Neural cell (in vitro differentiated cells): Measurements from ENCODE around the gene TLE3. TPM values are rescaled to one million over a fixed set of nuclear protein-coding genes. Genes with fewer than 3 reads are reported as not detected.

Source experiments
- H2AFZ ChIP-seq: fragments of 200-600, 300-800 bp; sonication (generic), shearing (Covaris generic); 2 replicates; pipeline ENCODE4 v1.6.0; 2014; ENCODE audit warnings: low read depth, mild to moderate bottlenecking, antibody characterized with exemption, low read length, moderate library complexity
- H3F3A ChIP-seq: fragments of 200-600 bp; shearing (Covaris generic); 2 replicates; pipeline ENCODE4 v1.6.1; 2016; ENCODE audit warnings: mild to moderate bottlenecking, moderate library complexity, mixed read lengths, antibody characterized with exemption, low read length; ENCODE audit not compliant: insufficient read depth, poor library complexity, severe bottlenecking
- H3K27ac ChIP-seq: fragments of 200-600, 300-800 bp; sonication (generic), shearing (Covaris generic); 2 replicates; pipeline ENCODE4 v1.5.1; 2014; ENCODE audit warnings: mild to moderate bottlenecking, low read length, moderate library complexity
- H3K27me3 ChIP-seq: fragments of 300-800, 200-600 bp; sonication (generic), shearing (Covaris generic); 2 replicates; pipeline ENCODE4 v1.6.0; 2014; ENCODE audit warnings: mild to moderate bottlenecking, low read depth, low read length, moderate library complexity; ENCODE audit not compliant: insufficient read depth
- H3K36me3 ChIP-seq: fragments of 300-800, 200-600 bp; sonication (generic), shearing (Covaris generic); 2 replicates; pipeline ENCODE4 v1.5.1; 2014; ENCODE audit warnings: mild to moderate bottlenecking, antibody characterized with exemption, low read length, moderate library complexity; ENCODE audit not compliant: insufficient read depth
- H3K4me2 ChIP-seq: fragments of 300-800, 200-600 bp; sonication (generic), shearing (Covaris generic); 2 replicates; pipeline ENCODE4 v1.6.0; 2014; ENCODE audit warnings: mild to moderate bottlenecking, low read length
- H3K4me3 ChIP-seq: fragments of 300-800, 200-600 bp; sonication (generic), shearing (Covaris generic); 2 replicates; pipeline ENCODE4 v1.5.1; 2014; ENCODE audit warnings: mild to moderate bottlenecking, low read length, moderate library complexity
- H3K79me2 ChIP-seq: fragments of 200-600 bp; shearing (Covaris generic); replicated peaks from 2 replicates; pipeline ENCODE4 v1.6.0; 2014; ENCODE audit warnings: mild to moderate bottlenecking, low read length, moderate library complexity; ENCODE audit not compliant: insufficient read depth
- H3K9ac ChIP-seq: fragments of 300-800, 200-600 bp; sonication (generic), shearing (Covaris generic); 2 replicates; pipeline ENCODE4 v1.6.1; 2016; ENCODE audit warnings: mild to moderate bottlenecking, low read length, mixed read lengths
- H3K9me2 ChIP-seq: fragments of 200-600 bp; shearing (Covaris generic); 2 replicates; pipeline ENCODE4 v1.6.1; 2016; ENCODE audit warnings: mild to moderate bottlenecking, low read length, mixed read lengths; ENCODE audit not compliant: insufficient read depth
- H3K9me3 ChIP-seq: fragments of 200-600, 300-800 bp; sonication (generic), shearing (Covaris generic); 2 replicates; pipeline ENCODE4 v1.6.1; 2016; ENCODE audit warnings: mild to moderate bottlenecking, mixed run types, low read length, moderate library complexity, mixed read lengths
- H4K20me1 ChIP-seq: fragments of 200-600 bp; shearing (Covaris generic); 2 replicates; pipeline ENCODE4 v1.6.1; 2016; ENCODE audit warnings: mild to moderate bottlenecking, mixed run types; ENCODE audit not compliant: insufficient read depth
- EP300 ChIP-seq: fragments of 450-650 bp; conservative IDR thresholded peaks from 2 replicates; pipeline ENCODE4 v1.6.1; 2014; ENCODE audit warnings: antibody characterized with exemption, mild to moderate bottlenecking, moderate library complexity; ENCODE audit not compliant: poor library complexity, severe bottlenecking
- EZH2 ChIP-seq: fragments of 200-600, 300-800 bp; shearing (Covaris generic), sonication (generic); IDR thresholded peaks from 2 replicates; pipeline ENCODE4 v1.6.1; 2014; ENCODE audit warnings: antibody characterized with exemption, low read length, borderline replicate concordance, mild to moderate bottlenecking; ENCODE audit not compliant: insufficient read depth, poor library complexity, severe bottlenecking
- MXI1 ChIP-seq: fragments of 450-650 bp; conservative IDR thresholded peaks from 2 replicates; pipeline ENCODE4 v1.6.1; 2014; ENCODE audit warnings: antibody characterized with exemption, mild to moderate bottlenecking; ENCODE audit not compliant: poor library complexity, severe bottlenecking
- POLR2AphosphoS5 ChIP-seq: IDR thresholded peaks from 2 replicates; pipeline ENCODE4 v1.6.1; 2012
- RAD21 ChIP-seq: fragments of 450-650 bp; conservative IDR thresholded peaks from 2 replicates; pipeline ENCODE4 v1.6.1; 2014; ENCODE audit warnings: antibody characterized with exemption, mild to moderate bottlenecking, moderate library complexity
- REST ChIP-seq: IDR thresholded peaks from 2 replicates; pipeline ENCODE4 v1.6.1; 2012; ENCODE audit warnings: borderline replicate concordance
- SMC3 ChIP-seq: fragments of 450-650 bp; conservative IDR thresholded peaks from 2 replicates; pipeline ENCODE4 v1.6.1; 2014; ENCODE audit warnings: antibody characterized with exemption, mild to moderate bottlenecking, moderate library complexity; ENCODE audit not compliant: poor library complexity
- TAF1 ChIP-seq: IDR thresholded peaks from 2 replicates; pipeline ENCODE4 v1.6.1; 2012; ENCODE audit warnings: low read depth
- polyA plus RNA-seq: library from polyadenylated mRNA; depleted of rRNA; stranded (reverse); fragments of >200 nt; gene quantifications from 2 replicates; pipeline ENCODE4 v1.2.3, GENCODE V29; 2014
- TF ChIP-seq, protein P1 (sequence below): fragments of 450-650 bp; IDR thresholded peaks from 2 replicates; pipeline ENCODE4 v1.5.1; 2014; ENCODE audit warnings: antibody characterized with exemption, mild to moderate bottlenecking, moderate library complexity; ENCODE audit not compliant: poor library complexity, severe bottlenecking

Gene TLE3
- polyA plus RNA-seq, 1 donor from 2014 or later = 27.6 TPM

GRCh38 chr15:70101459-70102113 is 3.9 kb upstream of the TLE3 start:
- Histone ChIP-seq H2AFZ (no peak overlapping the region), H3K27ac (no peak overlapping the region), H3F3A (peaks cover 5% of the 10 kb centered on the region), H3K27me3 (peaks cover 50% of the 10 kb centered on the region), H3K9me3 (no peaks in the 10 kb centered on the region), H3K4me3 (no peak overlapping the region), H4K20me1 (no peaks in the 10 kb centered on the region), H3K9me2 (no peaks in the 10 kb centered on the region), H3K9ac (no peak overlapping the region), H3K36me3 (no peaks in the 10 kb centered on the region), H3K4me2 (no peak overlapping the region), H3K79me2 (peaks cover 9% of the 10 kb centered on the region)
- TF ChIP-seq REST (no peak), EZH2 (no peak), POLR2AphosphoS5 (no peak), EP300 (no peak), MXI1 (no peak), TAF1 (no peak), SMC3 (no peak)
- TF ChIP-seq, protein P1, sequence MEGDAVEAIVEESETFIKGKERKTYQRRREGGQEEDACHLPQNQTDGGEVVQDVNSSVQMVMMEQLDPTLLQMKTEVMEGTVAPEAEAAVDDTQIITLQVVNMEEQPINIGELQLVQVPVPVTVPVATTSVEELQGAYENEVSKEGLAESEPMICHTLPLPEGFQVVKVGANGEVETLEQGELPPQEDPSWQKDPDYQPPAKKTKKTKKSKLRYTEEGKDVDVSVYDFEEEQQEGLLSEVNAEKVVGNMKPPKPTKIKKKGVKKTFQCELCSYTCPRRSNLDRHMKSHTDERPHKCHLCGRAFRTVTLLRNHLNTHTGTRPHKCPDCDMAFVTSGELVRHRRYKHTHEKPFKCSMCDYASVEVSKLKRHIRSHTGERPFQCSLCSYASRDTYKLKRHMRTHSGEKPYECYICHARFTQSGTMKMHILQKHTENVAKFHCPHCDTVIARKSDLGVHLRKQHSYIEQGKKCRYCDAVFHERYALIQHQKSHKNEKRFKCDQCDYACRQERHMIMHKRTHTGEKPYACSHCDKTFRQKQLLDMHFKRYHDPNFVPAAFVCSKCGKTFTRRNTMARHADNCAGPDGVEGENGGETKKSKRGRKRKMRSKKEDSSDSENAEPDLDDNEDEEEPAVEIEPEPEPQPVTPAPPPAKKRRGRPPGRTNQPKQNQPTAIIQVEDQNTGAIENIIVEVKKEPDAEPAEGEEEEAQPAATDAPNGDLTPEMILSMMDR = no peak

DNA sequence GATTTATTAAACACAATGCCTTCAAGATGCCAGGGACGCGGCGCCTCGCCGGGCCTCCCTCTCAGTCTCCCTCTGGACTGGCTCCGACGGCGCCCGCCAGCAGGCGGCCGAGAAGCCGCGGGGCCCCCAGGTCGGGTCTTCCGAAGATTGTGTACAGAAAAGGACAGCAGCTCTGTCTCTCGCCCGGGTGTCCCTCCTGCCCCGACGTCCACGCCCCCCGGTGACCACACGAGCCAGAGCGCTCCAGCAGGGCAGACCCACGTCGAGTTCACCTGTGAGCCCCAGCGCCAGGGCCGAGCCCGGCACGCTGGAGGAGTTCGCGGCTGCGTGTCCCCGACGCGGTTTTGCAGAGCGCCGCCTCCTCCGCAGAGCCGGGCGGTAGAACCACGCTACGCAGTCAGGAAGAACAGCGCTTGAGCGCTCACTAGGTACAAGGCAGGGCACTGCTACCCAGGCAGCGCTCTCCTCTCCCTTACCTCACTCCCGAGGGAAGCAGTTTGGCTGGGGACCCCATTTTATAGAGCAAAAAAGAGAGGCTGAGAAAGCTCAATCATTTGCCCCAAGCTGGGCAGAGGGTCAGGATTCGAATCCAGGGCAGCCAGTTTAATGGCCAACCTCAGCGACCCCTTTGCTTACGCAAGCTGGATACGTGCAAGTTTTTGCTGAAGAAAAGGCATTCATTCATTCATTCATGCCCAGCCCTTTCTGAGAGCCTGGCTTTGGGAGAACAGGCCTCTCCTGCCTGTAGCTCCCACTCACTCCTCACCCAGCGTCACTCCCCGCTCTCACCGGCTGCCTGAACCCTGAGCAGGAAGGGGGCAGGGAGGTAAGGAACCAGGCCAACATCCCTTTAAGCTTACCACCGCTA is 3.0 kb upstream of the TLE3 start:
- Histone ChIP-seq H3K9me3 (no peaks in the 10 kb centered on the region), H3K4me3 (peak overlapping the region; percentile 92), H3K27me3 (peaks cover 45% of the 10 kb centered on the region), H3K79me2 (peaks cover 17% of the 10 kb centered on the region), H3K36me3 (no peaks in the 10 kb centered on the region), H3K9me2 (no peaks in the 10 kb centered on the region), H3F3A (peaks cover 5% of the 10 kb centered on the region), H3K4me2 (peak overlapping the region; percentile 44), H4K20me1 (no peaks in the 10 kb centered on the region), H3K27ac (no peak overlapping the region), H2AFZ (no peak overlapping the region), H3K9ac (peak overlapping the region; percentile 29)
- TF ChIP-seq EZH2 = no peak
- peak; percentile 14 for TF ChIP-seq POLR2AphosphoS5
- TF ChIP-seq RAD21 = peak; percentile 35
- TF ChIP-seq, protein P1 = peak; percentile 33
